K562 (cell line): ENCODE data around the gene MYO1A. TPM values are rescaled to one million over a fixed set of nuclear protein-coding genes. Genes with fewer than 3 reads are reported as not detected.

Experiments
- ARNT ChIP-seq, 2 experiments: fragments of 450-650 bp; IDR thresholded peaks; 2 replicates each; pipeline ENCODE4 v1.6.1; 2016; ENCODE audit warnings: mild to moderate bottlenecking in 1 of 2
- BRD4 ChIP-seq: fragments of 200-600 bp; sonication (generic); IDR thresholded peaks from 2 replicates; pipeline ENCODE4 v1.6.1; 2017; ENCODE audit warnings: inconsistent platforms
- CHD1 ChIP-seq: fragments of 200-600 bp; sonication (generic); IDR thresholded peaks from one replicate; pipeline ENCODE4 v1.6.1; 2012; ENCODE audit warnings: mild to moderate bottlenecking, moderate library complexity, low read length, inconsistent platforms
- ESRRB ChIP-seq: fragments of 250-450 bp; sonication (Bioruptor Pico); IDR thresholded peaks from 2 replicates; pipeline ENCODE4 v1.5.0; 2020; ENCODE audit warnings: mild to moderate bottlenecking, moderate library complexity, borderline replicate concordance
- ETS1 ChIP-seq: conservative IDR thresholded peaks from 2 replicates; pipeline ENCODE4 v1.6.1; 2011; ENCODE audit warnings: low read depth, mild to moderate bottlenecking, low read length; ENCODE audit not compliant: control insufficient read depth
- IRF1 ChIP-seq: sonication (generic); formaldehyde crosslinking; IDR thresholded peaks from 2 replicates; pipeline ENCODE4 v1.8.0; 2022; ENCODE audit warnings: missing genetic modification reagents, mild to moderate bottlenecking, borderline replicate concordance
- JUNB ChIP-seq: fragments of 450-650 bp; formaldehyde crosslinking; conservative IDR thresholded peaks from 2 replicates; pipeline ENCODE4 v1.4.0; 2020; ENCODE audit warnings: mild to moderate bottlenecking
- KLF13 ChIP-seq: fragments of 450-650 bp; IDR thresholded peaks from 2 replicates; pipeline ENCODE4 v1.6.1; 2016; ENCODE audit warnings: missing genetic modification characterization, low read depth, mild to moderate bottlenecking, missing compliant biosample characterization, moderate library complexity, borderline replicate concordance
- NFRKB ChIP-seq: fragments of 450-650 bp; IDR thresholded peaks from 2 replicates; pipeline ENCODE4 v1.6.1; 2016; ENCODE audit warnings: low read depth
- NFXL1 ChIP-seq: fragments of 450-650 bp; formaldehyde crosslinking; IDR thresholded peaks from 2 replicates; pipeline ENCODE4 v1.4.0; 2021; ENCODE audit warnings: mild to moderate bottlenecking
- POLR2AphosphoS2 ChIP-seq: IDR thresholded peaks from 2 replicates; pipeline ENCODE4 v1.6.1; 2012; ENCODE audit warnings: low read length, improper control_type of control experiment
- POLR2AphosphoS5 ChIP-seq: IDR thresholded peaks from 2 replicates; pipeline ENCODE4 v1.6.1; 2011; ENCODE audit warnings: mild to moderate bottlenecking, low read depth, low read length, moderate library complexity; ENCODE audit not compliant: control insufficient read depth, insufficient read depth
- PURB ChIP-seq: sonication (generic); formaldehyde crosslinking; IDR thresholded peaks from 2 replicates; pipeline ENCODE4 v1.9.0; 2021; ENCODE audit warnings: low read depth, mild to moderate bottlenecking, missing genetic modification reagents
- RBM15 ChIP-seq: fragments of 200-400 bp; formaldehyde crosslinking; IDR thresholded peaks from 2 replicates; pipeline ENCODE4 v1.6.1; 2018; ENCODE audit warnings: mild to moderate bottlenecking, low read length, moderate library complexity; ENCODE audit not compliant: insufficient read depth
- RFX1 ChIP-seq: fragments of 450-650 bp; IDR thresholded peaks from 2 replicates; pipeline ENCODE4 v1.6.1; 2016; ENCODE audit warnings: mild to moderate bottlenecking, moderate library complexity
- SAFB ChIP-seq: fragments of 200-400 bp; formaldehyde crosslinking; IDR thresholded peaks from 2 replicates; pipeline ENCODE4 v1.6.1; 2017; ENCODE audit warnings: low read depth, low read length, borderline replicate concordance
- SIX5 ChIP-seq, 2 experiments: IDR thresholded peaks; 2 replicates each; pipeline ENCODE4 v1.6.1; 2011; ENCODE audit warnings: low read length in 2 of 2, borderline replicate concordance in 1 of 2, low read depth in 1 of 2, mild to moderate bottlenecking in 1 of 2, moderate library complexity in 1 of 2; ENCODE audit not compliant: insufficient read depth in 1 of 2
- SRF ChIP-seq, 2 experiments: fragments of 250-450, 450-650 bp in 1 of 2; sonication (Bioruptor Pico) in 1 of 2; sonication (generic) in 1 of 2; formaldehyde crosslinking; IDR thresholded peaks; 2 replicates each; pipeline versions ENCODE4 v1.5.0 to v1.5.1; 2020 to 2022; ENCODE audit warnings: mild to moderate bottlenecking in 1 of 2, missing genetic modification reagents in 1 of 2
- SRSF7 ChIP-seq: fragments of 200-400 bp; formaldehyde crosslinking; optimal IDR thresholded peaks from 2 replicates; pipeline ENCODE3; 2017; ENCODE audit warnings: mild to moderate bottlenecking, low read depth, low read length
- TAL1 ChIP-seq: fragments of 450-650 bp; IDR thresholded peaks from 2 replicates; pipeline ENCODE4 v1.6.1; 2016; ENCODE audit warnings: mild to moderate bottlenecking
- XRCC5 ChIP-seq: fragments of 200-400 bp; formaldehyde crosslinking; IDR thresholded peaks from 2 replicates; pipeline ENCODE4 v1.6.1; 2017; ENCODE audit warnings: low read depth, mild to moderate bottlenecking, low read length
- ZNF143 ChIP-seq: sonication (generic); formaldehyde crosslinking; IDR thresholded peaks from 2 replicates; pipeline ENCODE4 v1.9.0; 2022; ENCODE audit warnings: mild to moderate bottlenecking, missing genetic modification reagents
- ZNF263 ChIP-seq: sonication (generic); formaldehyde crosslinking; IDR thresholded peaks from 2 replicates; pipeline ENCODE4 v1.8.0; 2022; ENCODE audit warnings: mild to moderate bottlenecking, missing genetic modification reagents, borderline replicate concordance
- ZNF408 ChIP-seq: fragments of 250-450 bp; sonication (Bioruptor Pico); IDR thresholded peaks from 2 replicates; pipeline ENCODE4 v1.4.0; 2020; ENCODE audit warnings: low read depth, mild to moderate bottlenecking, moderate library complexity
- ZNF41 ChIP-seq: fragments of 250-450 bp; sonication (Bioruptor Pico); conservative IDR thresholded peaks from 2 replicates; pipeline ENCODE4 v1.4.0; 2020; ENCODE audit warnings: mild to moderate bottlenecking
- ZNF655 ChIP-seq: fragments of 250-450 bp; sonication (Bioruptor Pico); IDR thresholded peaks from 2 replicates; pipeline ENCODE4 v1.5.0; 2021
- ZNF79 ChIP-seq: fragments of 250-450 bp; sonication (Bioruptor Pico); IDR thresholded peaks from 2 replicates; pipeline ENCODE4 v1.4.0; 2020; ENCODE audit warnings: low read depth, mild to moderate bottlenecking, moderate library complexity
- polyA plus RNA-seq, 8 experiments: library from polyadenylated mRNA; depleted of rRNA in 4 of 8; stranded (reverse) in 5 of 8; unstranded in 3 of 8; fragments of >200 nt; fragmentation: Nextera tagmentation in 2 of 8; fragmentation: Illumina TruSeq in 1 of 8; extraction: Ambion mirVana in 2 of 8; extraction: Trizol in 1 of 8; gene quantifications; 2 replicates each; pipeline versions ENCODE4 v1.2.1 to v1.2.3, GENCODE V29; 2011 to 2014; ENCODE audit warnings: inconsistent platforms in 1 of 8, missing spikeins in 1 of 8
- total RNA-seq, 7 experiments: library from RNA; depleted of rRNA in 6 of 7; stranded (reverse); fragments of >200 nt in 6 of 7; fragmentation: Illumina TruSeq in 2 of 7; extraction: Trizol in 2 of 7; gene quantifications; 2 replicates each; pipeline versions ENCODE4 v1.2.1 to v1.2.3, GENCODE V29; 2011 to 2021; ENCODE audit warnings: low replicate concordance in 1 of 7

The MYO1A gene
- total and polyA plus RNA-seq, 9 of the 15 experiments (the other 6 are each of a cell fraction or from before 2014, with no cell fraction given), result 0.03 to 0.29 (median 0.14) TPM; not detected in 2

GRCh38 chr12:57086493-57087009 is 36.6 kb upstream of the MYO1A start (continued):
- TF ChIP-seq ZNF79 (CRISPR knock-in tag), result no peak
- TF ChIP-seq TAL1, result no peak
- TF ChIP-seq SAFB, result no peak
- TF ChIP-seq PURB (CRISPR knock-in tag), result no peak
- TF ChIP-seq BRD4, result no peak
- no peak for TF ChIP-seq IRF1 (CRISPR knock-in tag)
- no peak for TF ChIP-seq RBM15
- TF ChIP-seq SRSF7, result no peak
- no peak for TF ChIP-seq ZNF143 (CRISPR knock-in tag)
- TF ChIP-seq CHD1, result peak; percentile 74
- no peak for TF ChIP-seq XRCC5
- TF ChIP-seq ZNF408 (CRISPR knock-in tag), result no peak
- no peak for TF ChIP-seq ZNF655
- no peak for TF ChIP-seq ZNF41
- TF ChIP-seq ESRRB (CRISPR knock-in tag), result no peak
- TF ChIP-seq SRF (CRISPR knock-in tag; IDR thresholded peaks at IDR 0.05), result no peak
- TF ChIP-seq POLR2AphosphoS5, result no peak
- no peak for TF ChIP-seq SIX5 (IDR thresholded peaks at IDR 0.05; ENCODE audit: borderline replicate concordance in 1 of 2, insufficient read depth in 1 of 2, low read depth in 1 of 2, low read length in 2 of 2)
- no peak for TF ChIP-seq KLF13 (tag)
- TF ChIP-seq NFXL1, result no peak
- TF ChIP-seq JUNB (CRISPR knock-in tag), result no peak
- no peak for TF ChIP-seq RFX1
- TF ChIP-seq ZNF263, result no peak
- no peak for TF ChIP-seq POLR2AphosphoS2
- TF ChIP-seq NFRKB, result peak; percentile 29; the same call in 1 of the 2 replicates
- TF ChIP-seq ETS1, result no peak
- no peak for TF ChIP-seq ARNT (IDR thresholded peaks at IDR 0.05)
